Fibroblast of skin of right quadriceps (primary cell): ENCODE results near the gene ZNF750.
A peak's percentile ranks its signal among the peaks of the same experiment; 100 is the strongest.
"Not testable (repeated sequence)": the region's sequence is repeated elsewhere in the genome, so short reads cannot be mapped to it uniquely, and the experiment has no call there.

ENCODE experiments used
- DNase-seq: peaks from one replicate; pipeline ENCODE4 v3.0.0-alpha.2; 2013

ZNF750 gene

DNA sequence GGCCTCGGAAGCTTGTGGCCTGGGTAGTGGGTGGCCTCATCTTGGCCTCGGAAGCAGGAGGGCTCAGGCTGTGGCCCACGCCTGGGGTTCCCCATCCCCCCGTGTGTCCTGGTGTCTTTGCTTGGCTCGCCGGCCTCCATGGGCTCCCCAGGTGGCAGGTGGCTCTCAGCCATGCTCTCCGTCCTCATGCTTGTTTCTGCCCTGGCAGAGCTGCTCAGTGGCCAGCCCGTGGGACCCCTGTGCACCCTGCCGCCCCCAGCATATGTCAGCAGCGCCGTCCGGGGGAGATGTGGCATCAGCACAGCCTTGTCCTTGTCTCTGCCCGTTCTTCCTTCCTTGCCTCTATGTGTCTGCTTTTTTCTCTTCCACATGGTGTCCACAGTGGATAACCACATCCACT is 49.4 kb downstream of the ZNF750 start:
- no peak for DNase-seq

DNA sequence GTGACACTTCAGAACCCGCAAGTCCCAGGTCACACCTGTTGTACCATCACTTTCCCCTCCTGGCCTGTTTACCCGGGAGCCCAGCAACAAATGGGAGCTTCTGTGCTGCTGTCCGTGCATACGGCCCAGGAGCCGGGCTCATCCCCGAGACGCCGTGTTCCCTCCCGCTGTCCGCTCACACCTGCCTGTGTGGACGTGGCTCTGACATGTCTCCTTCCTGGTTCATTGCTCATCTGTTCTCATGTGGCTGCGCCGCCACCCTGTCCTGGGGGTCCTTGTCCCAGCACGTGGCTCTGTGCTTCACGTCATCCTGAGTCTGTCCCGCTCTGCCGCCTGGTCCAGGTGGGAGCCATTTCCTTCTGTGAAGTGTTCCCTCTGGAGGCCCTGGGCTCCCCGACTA is 50.0 kb downstream of the ZNF750 start:
- no peak for DNase-seq

DNA sequence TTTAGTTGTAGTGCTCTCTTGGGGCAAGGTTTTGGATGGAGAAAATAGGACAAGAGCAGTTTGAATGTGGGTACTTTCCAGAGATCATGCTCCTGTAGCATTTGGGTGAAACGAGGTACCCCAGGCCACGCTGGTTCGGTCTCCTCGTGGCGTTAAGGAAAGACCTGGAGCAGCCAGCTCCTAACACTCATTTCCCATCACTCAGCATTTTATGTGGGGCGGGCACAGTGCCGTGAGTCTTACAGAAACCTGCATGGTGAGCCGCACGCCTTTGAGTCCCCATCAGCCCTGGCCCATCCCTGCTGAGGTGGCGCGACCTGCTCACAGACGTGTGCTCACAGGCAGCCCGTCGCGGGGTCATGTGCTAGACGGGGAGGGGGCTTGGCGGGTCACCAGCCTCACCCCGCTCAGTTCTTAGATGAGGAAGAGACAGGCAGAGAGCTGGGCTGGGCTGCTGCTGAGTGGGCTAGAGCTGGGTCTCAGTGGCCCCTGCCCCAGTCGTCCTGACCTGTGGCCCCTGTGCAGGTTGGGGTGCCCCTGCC is 50.7 kb downstream of the ZNF750 start:
- no peak for DNase-seq

- DNase-seq = no peak
These were observed 51.4 kb downstream of the ZNF750 start for GRCh38 chr17:82788206-82789001.

DNA sequence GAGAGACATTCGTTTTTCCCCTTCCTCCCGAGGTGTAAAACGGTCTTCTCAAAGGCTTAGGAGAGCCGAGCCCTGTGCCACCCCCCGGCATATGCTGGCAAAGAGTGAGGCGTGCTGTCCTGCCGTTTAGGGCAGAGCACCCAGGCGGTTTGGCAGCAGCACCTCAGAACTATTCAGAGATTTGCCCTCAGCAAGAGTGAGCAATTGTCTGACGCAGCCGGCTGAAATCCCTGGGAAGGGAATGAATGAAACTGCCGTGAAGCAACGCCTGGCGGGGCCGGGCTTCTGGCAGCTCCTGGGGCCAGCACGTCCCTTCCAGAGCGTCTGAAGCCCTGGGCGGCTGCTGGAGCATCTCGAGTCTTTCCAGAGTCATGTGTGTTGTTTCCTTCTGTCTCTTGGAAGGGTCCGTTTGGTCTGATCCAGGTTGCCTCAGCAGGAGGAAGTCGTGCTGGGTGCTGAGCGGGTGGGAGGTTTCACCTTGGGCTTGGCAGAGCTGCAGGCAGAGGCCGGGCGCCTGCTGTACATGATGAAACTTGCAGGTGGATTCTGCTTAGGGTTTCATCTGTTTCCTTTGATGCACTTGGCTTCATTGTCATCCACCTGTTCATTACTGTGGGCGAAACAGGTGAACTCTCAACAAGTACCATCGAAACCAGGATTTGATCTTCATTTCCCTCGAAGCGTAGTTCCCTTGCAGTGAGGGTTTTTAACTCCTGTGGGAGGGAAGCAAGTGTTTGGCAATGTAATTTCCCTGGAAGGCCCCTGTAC is 52.6 kb downstream of the ZNF750 start:
- DNase-seq = peak; percentile 41

GRCh38 chr17:82786427-82786826 is 53.4 kb downstream of the ZNF750 start:
- no peak for DNase-seq

- not testable (repeated sequence) for DNase-seq
These were observed 54.2 kb downstream of the ZNF750 start for GRCh38 chr17:82785581-82785980.

- no peak for DNase-seq
These were observed 56.3 kb downstream of the ZNF750 start for GRCh38 chr17:82783498-82783897.

GRCh38 chr17:82782657-82783207 is 57.1 kb downstream of the ZNF750 start:
- DNase-seq = no peak

DNA sequence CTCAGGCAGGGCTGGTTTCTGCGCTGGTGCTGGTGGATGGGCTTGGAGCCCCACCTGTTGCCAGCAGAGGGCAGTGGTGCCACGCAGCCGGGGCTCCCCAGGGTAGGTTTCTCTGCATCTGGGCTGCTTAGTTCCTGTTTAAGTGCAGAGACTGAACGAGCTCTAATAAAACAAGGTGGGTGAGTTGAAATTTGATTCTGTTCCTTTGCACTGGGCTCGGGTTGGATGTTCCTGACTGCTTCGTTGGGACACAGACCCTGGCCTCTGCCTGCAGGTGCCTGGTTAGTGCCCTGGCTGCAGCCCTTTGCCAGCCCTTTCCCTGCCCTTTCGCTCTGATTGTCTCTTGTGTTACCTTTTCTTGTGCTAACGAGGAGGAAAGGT is 57.9 kb downstream of the ZNF750 start:
- peak; percentile 63 for DNase-seq

GRCh38 chr17:82780971-82781893 is 58.6 kb downstream of the ZNF750 start:
- DNase-seq = no peak

- DNase-seq = no peak
These were observed 59.6 kb downstream of the ZNF750 start for GRCh38 chr17:82780195-82780594.

DNA sequence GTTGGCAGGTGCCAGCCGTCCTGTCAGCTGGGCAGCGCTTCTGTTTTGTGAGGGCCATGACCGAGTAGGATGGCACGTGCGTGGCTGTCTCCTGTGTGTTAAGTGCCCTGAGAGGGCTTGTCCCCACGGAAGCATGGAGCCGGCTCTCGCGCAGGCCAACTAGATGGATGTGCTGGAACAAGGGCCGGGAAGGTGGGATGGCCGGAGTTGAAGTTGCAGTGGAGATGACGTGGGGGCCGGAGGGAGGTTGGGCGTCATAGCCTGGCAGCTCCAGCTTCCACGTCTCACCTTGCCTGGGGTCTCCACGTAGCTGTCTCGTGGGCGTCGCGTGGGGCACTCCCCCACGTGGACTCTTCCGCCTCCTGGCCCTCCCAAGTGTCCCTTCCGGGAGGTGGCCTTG is 60.3 kb downstream of the ZNF750 start:
- no peak for DNase-seq
